BE2C (cell line): ENCODE measurements around the gene PRDM16.

Experiments used
- DNase-seq: peaks from one replicate; pipeline ENCODE4 v3.0.0-alpha.2; 2020
- H3K27me3 ChIP-seq: fragments of 250-450 bp; sonication (Bioruptor Pico); 2 replicates; pipeline ENCODE4 v1.5.1; 2020; ENCODE audit warnings: mild to moderate bottlenecking
- H3K36me3 ChIP-seq: fragments of 250-450 bp; sonication (Bioruptor Pico); 2 replicates; pipeline ENCODE4 v1.5.1; 2020; ENCODE audit warnings: mild to moderate bottlenecking
- H3K4me1 ChIP-seq: fragments of 250-450 bp; sonication (Bioruptor Pico); 2 replicates; pipeline ENCODE4 v1.5.1; 2020
- H3K4me3 ChIP-seq: 2 replicates; pipeline ENCODE4 v1.5.1; 2011; ENCODE audit warnings: low read depth, low read length
- H3K9me3 ChIP-seq: fragments of 250-450 bp; sonication (Bioruptor Pico); 2 replicates; pipeline ENCODE4 v1.5.1; 2020
- CTCF ChIP-seq: IDR thresholded peaks from 2 replicates; pipeline ENCODE4 v1.5.1; 2012; ENCODE audit warnings: mild to moderate bottlenecking, low read depth, low read length

The PRDM16 gene

GRCh38 chr1:3369446-3370076, 300.6 kb downstream of the PRDM16 start:
- Histone ChIP-seq H3K4me1 (no peaks in the 10 kb centered on the region), H3K4me3 (no peak overlapping the region), H3K27me3 (peaks cover 10% of the 10 kb centered on the region; the same call in 1 of the 2 replicates), H3K36me3 (no peaks in the 10 kb centered on the region), H3K9me3 (no peaks in the 10 kb centered on the region)
- no peak for DNase-seq
- no peak for TF ChIP-seq CTCF

DNA sequence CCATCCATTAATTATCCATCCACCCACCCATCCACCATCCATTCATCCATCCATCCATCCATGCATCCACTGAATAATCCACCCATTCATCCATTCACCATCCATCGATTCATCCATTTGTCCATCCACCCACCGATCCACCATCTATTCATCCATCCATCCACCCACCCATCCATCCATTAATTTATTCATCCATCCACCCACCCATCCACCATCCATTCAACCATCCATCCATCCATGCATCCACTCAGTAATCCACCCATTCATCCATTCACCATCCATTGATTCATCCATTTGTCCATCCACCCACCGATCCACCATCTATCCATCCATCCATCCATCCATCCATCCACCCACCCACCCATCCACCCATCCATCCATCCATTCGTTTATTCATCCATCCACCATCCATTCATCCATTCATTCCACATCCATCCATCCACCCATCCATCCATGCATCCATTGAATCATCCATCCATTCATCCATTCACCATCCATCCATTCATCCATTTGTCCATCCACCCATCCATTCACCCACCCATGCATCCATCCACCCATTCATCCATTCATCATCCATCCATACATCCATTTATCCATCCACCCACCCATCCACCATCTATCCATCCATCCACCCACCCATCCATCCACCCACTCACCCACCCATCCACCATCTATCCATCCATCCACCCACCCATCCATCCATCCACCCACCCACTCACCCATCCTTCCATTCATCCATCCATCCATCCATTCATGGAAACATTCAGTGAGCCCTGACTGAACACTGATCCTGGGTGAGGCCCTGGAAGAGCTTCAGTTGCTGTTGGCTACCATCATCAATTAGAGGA, 302.1 kb downstream of the PRDM16 start:
- Histone ChIP-seq H3K4me1 (no peaks in the 10 kb centered on the region), H3K27me3 (peaks cover 17% of the 10 kb centered on the region; the same call in 1 of the 2 replicates), H3K36me3 (no peaks in the 10 kb centered on the region)

GRCh38 chr1:3372317-3372716, 303.3 kb downstream of the PRDM16 start:
- DNase-seq, result no peak
- no peak for TF ChIP-seq CTCF
- no peaks in the 10 kb centered on the region for H3K9me3 ChIP-seq
- H3K27me3 ChIP-seq, result peaks cover 17% of the 10 kb centered on the region; the same call in 1 of the 2 replicates
- no peaks in the 10 kb centered on the region for H3K4me1 ChIP-seq
- H3K4me3 ChIP-seq, result no peak overlapping the region
- no peaks in the 10 kb centered on the region for H3K36me3 ChIP-seq

More for the DNA sequence above, 302.1 kb downstream of the PRDM16 start:
- DNase-seq, result no peak
- no peaks in the 10 kb centered on the region for H3K9me3 ChIP-seq
- no peak for TF ChIP-seq CTCF
- no peak overlapping the region for H3K4me3 ChIP-seq

DNA sequence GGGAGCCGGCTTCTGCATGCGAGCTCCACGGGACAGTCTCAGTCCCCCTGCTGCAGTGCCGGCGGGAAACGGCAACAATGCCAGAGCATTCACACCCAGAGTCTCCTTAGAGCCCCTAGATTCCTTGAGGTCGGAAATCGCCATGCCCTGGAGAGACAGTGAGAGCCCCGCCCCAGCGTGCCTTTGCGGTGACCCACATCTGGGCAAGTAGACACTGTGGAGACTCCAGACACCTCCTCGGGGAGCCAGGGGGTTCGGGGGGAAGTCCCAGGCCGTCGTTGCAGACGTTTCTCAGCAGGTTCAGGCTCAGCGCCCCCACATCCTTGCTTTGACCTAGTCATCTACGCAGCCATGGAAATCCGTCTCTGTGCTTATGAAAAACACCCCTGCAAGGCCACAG, 304.2 kb downstream of the PRDM16 start:
- H3K36me3 ChIP-seq, result no peaks in the 10 kb centered on the region
- TF ChIP-seq CTCF, result no peak
- no peaks in the 10 kb centered on the region for H3K9me3 ChIP-seq
- H3K27me3 ChIP-seq, result peaks cover 13% of the 10 kb centered on the region; the same call in 1 of the 2 replicates
- H3K4me1 ChIP-seq, result no peaks in the 10 kb centered on the region
- H3K4me3 ChIP-seq, result no peak overlapping the region
- DNase-seq, result no peak

GRCh38 chr1:3373700-3374405, 304.9 kb downstream of the PRDM16 start:
- Histone ChIP-seq H3K4me1 (no peaks in the 10 kb centered on the region), H3K4me3 (no peak overlapping the region), H3K36me3 (no peaks in the 10 kb centered on the region), H3K9me3 (no peaks in the 10 kb centered on the region), H3K27me3 (peaks cover 10% of the 10 kb centered on the region; the same call in 1 of the 2 replicates)
- DNase-seq, result no peak
- TF ChIP-seq CTCF, result no peak
